ENCODE data around the gene KCTD16. TPM values are rescaled to one million over a fixed set of nuclear protein-coding genes. Genes with fewer than 3 reads are reported as not detected.

The KCTD16 gene
- total RNA-seq, 1 donor from 2014 or later, result 4.8 TPM

DNA sequence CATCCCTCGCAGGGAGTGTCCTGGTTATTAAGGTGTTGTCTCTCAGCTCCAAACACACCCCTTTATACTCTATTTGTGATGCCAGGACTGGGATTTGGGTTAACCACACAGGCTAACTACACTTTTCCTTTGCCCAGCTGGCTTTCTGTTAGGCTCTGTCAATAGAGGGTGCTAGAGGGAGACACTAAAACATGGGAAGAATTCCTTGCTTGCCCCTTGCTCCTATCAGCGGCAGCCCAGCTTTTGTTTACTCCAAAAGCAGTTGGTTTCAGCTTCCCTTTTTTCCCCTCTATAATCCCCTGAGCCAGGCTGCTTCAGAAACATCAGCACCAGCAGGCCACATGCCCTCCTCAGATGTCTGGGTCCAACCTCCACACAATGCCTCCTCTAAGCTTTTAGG lies 297.1 kb downstream of the KCTD16 start:
- H3K4me1 Mint-ChIP-seq, result peaks cover 16% of the 10 kb centered on the region
- H3K4me3 Mint-ChIP-seq, result no peak overlapping the region
- no peaks in the 10 kb centered on the region for H3K27me3 Mint-ChIP-seq (ENCODE audit: low read depth)
- no peak overlapping the region for H3K27ac Mint-ChIP-seq
- no peaks in the 10 kb centered on the region for H3K36me3 Mint-ChIP-seq
- TF ChIP-seq, protein P1, sequence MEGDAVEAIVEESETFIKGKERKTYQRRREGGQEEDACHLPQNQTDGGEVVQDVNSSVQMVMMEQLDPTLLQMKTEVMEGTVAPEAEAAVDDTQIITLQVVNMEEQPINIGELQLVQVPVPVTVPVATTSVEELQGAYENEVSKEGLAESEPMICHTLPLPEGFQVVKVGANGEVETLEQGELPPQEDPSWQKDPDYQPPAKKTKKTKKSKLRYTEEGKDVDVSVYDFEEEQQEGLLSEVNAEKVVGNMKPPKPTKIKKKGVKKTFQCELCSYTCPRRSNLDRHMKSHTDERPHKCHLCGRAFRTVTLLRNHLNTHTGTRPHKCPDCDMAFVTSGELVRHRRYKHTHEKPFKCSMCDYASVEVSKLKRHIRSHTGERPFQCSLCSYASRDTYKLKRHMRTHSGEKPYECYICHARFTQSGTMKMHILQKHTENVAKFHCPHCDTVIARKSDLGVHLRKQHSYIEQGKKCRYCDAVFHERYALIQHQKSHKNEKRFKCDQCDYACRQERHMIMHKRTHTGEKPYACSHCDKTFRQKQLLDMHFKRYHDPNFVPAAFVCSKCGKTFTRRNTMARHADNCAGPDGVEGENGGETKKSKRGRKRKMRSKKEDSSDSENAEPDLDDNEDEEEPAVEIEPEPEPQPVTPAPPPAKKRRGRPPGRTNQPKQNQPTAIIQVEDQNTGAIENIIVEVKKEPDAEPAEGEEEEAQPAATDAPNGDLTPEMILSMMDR (IDR thresholded peaks at IDR 0.05; ENCODE audit: unreplicated experiment), result no peak
- H3K9me3 Mint-ChIP-seq, result no peaks in the 10 kb centered on the region
- no peak for DNase-seq (ENCODE audit: low spot score in 2 of 2, unreplicated experiment in 2 of 2)

DNA sequence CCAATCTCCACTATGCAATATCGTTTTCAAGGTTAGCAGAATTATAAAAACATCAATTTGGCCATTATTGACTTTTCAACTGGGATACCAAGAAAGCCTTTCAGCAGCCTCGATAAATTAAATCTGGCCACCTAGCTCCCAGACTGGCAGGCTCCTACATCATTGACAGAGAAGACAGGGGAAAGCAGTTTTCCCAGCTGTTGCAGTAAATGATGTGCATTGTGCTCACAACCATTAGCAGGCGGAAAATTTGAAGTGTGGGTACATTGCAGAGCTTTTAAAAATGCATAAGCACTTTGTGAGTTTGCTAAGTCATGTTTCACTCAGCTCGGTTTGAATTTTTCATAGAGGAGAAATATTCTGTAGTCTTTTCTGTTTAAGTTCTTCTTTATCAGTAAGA lies 297.9 kb downstream of the KCTD16 start:
- no peaks in the 10 kb centered on the region for H3K36me3 Mint-ChIP-seq
- H3K4me3 Mint-ChIP-seq, result no peak overlapping the region
- DNase-seq (ENCODE audit: low spot score in 2 of 2, unreplicated experiment in 2 of 2), result no peak
- H3K27ac Mint-ChIP-seq, result no peak overlapping the region
- H3K27me3 Mint-ChIP-seq (ENCODE audit: low read depth), result no peaks in the 10 kb centered on the region
- TF ChIP-seq, protein P1 (IDR thresholded peaks at IDR 0.05; ENCODE audit: unreplicated experiment), result no peak
- H3K9me3 Mint-ChIP-seq, result no peaks in the 10 kb centered on the region
- peaks cover 16% of the 10 kb centered on the region for H3K4me1 Mint-ChIP-seq

DNA sequence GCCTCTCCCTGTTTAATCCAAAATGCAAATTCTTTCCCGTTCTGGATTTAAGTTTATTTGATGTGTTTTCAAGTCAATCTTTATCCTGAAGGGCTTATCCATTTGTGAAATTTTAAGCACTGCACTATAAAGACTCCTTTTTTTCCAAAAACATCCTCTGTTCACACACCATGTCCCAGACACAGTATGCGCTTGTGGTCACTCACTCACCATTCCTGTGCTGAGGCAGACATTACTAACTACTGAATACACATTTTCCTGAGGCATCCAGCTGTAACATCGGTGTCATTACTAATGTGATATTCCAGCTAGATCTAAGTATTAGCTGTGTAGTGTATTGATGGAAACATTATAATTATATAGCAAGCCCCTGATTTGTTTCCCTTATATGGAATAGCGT lies 298.4 kb downstream of the KCTD16 start:
- TF ChIP-seq, protein P1 (IDR thresholded peaks at IDR 0.05; ENCODE audit: unreplicated experiment), result no peak
- DNase-seq (ENCODE audit: low spot score in 2 of 2, unreplicated experiment in 2 of 2), result no peak
- no peak overlapping the region for H3K4me3 Mint-ChIP-seq
- H3K9me3 Mint-ChIP-seq, result no peaks in the 10 kb centered on the region
- peaks cover 16% of the 10 kb centered on the region for H3K4me1 Mint-ChIP-seq
- H3K27ac Mint-ChIP-seq, result no peak overlapping the region
- H3K27me3 Mint-ChIP-seq (ENCODE audit: low read depth), result no peaks in the 10 kb centered on the region
- no peaks in the 10 kb centered on the region for H3K36me3 Mint-ChIP-seq

DNA sequence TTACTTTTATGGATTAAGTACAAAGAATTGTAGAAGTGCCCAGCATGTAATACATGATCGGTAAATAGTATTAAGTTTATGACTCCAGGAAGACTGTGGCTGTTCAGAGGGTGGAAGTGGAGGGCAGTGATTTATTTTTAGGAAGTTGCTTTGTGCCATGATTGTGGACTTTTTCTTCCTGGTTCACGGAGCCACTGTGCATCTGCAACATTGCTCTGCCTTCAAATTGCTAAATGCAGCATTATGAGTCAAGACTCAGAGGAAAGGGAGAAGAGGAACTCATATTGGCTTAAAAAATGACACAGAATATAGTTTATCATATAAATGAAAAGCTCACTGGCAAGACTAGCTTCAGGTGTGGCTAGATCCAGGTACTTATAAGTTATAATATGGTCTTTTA lies 301.5 kb downstream of the KCTD16 start:
- no peak for DNase-seq (ENCODE audit: low spot score in 2 of 2, unreplicated experiment in 2 of 2)
- Mint-ChIP-seq H3K4me1 (peaks cover 16% of the 10 kb centered on the region), H3K9me3 (no peaks in the 10 kb centered on the region), H3K27me3 (ENCODE audit: low read depth) (no peaks in the 10 kb centered on the region), H3K27ac (no peak overlapping the region), H3K4me3 (no peak overlapping the region), H3K36me3 (no peaks in the 10 kb centered on the region)
- TF ChIP-seq, protein P1 (IDR thresholded peaks at IDR 0.05; ENCODE audit: unreplicated experiment), result no peak

DNA sequence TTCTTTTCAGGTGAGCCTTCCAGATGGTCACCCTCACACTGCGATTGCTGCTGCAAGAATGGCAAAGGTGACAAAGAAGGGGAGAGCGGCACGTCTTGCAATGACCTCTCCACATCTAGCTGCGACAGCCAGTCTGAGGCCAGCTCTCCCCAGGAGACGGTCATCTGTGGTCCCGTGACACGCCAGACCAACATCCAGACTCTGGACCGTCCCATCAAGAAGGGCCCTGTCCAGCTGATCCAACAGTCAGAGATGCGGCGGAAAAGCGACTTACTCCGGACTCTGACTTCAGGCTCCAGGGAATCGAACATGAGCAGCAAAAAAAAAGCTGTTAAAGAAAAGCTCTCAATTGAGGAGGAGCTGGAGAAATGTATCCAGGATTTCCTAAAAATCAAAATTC lies 303.0 kb downstream of the KCTD16 start:
- Mint-ChIP-seq H3K9me3 (no peaks in the 10 kb centered on the region), H3K27me3 (ENCODE audit: low read depth) (no peaks in the 10 kb centered on the region), H3K27ac (no peak overlapping the region), H3K36me3 (no peaks in the 10 kb centered on the region), H3K4me1 (peaks cover 6% of the 10 kb centered on the region), H3K4me3 (no peak overlapping the region)
- TF ChIP-seq, protein P1 (IDR thresholded peaks at IDR 0.05; ENCODE audit: unreplicated experiment), result no peak
- DNase-seq (ENCODE audit: low spot score in 2 of 2, unreplicated experiment in 2 of 2), result no peak

DNA sequence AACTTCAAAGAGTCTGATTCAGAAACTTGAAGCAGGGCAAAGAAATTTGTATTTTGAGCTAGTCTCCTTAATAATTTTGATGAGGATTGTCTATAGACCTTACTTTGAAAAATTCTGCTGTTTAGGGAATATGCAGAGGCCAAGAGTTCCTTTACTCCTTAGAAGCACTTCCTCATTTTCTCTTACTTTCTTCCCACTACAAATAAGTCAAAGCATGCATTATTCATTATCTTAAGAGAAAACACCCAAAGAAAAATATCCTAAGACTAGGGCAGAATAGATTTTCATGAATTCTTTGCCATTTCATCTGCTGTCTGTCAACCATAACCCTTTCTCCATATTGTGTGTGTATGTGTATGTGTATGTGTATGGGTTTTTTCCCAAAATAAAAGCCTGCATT lies 307.9 kb downstream of the KCTD16 start:
- H3K27me3 Mint-ChIP-seq (ENCODE audit: low read depth), result no peaks in the 10 kb centered on the region
- TF ChIP-seq, protein P1 (IDR thresholded peaks at IDR 0.05; ENCODE audit: unreplicated experiment), result no peak
- H3K27ac Mint-ChIP-seq, result no peak overlapping the region
- DNase-seq (ENCODE audit: low spot score in 2 of 2, unreplicated experiment in 2 of 2), result no peak
- H3K4me3 Mint-ChIP-seq, result no peak overlapping the region
- peaks cover 15% of the 10 kb centered on the region for H3K4me1 Mint-ChIP-seq
- no peaks in the 10 kb centered on the region for H3K9me3 Mint-ChIP-seq
- no peaks in the 10 kb centered on the region for H3K36me3 Mint-ChIP-seq

All from mesothelial cell of epicardium (in vitro differentiated cells).